Measurements from ENCODE around the gene EHD2. TPM values are rescaled to one million over a fixed set of nuclear protein-coding genes. Genes with fewer than 3 reads are reported as not detected.

EHD2 gene
- total and polyA plus RNA-seq, 2 experiments from 2014 or later, result 163 to 498 TPM

DNA sequence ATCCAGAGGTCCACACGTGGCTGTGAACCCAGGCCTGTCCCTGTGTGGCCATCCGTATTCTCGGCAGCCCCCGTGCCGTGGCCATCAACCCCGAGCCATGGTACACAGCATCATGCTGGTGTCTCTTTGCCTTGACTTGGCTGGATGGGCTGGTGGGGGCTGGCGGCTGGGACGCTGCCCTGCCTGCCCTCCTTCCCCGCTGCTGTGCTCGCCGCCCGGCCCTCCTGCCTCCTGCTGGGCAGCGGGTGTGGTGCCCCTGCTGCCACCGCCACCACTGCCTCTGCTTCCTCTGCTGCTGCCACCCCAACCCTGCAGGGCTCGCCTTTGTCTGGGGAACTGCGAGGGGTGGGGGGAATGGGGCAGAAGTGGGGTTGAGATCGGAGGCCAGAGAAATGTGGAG, 19.7 kb upstream of the EHD2 start:
- no peaks in the 10 kb centered on the region for H3K9me2 ChIP-seq (ENCODE audit: insufficient read depth)
- H4K20me1 ChIP-seq (ENCODE audit: insufficient read depth), result 0 out of 2 replicates have a peak, but pooled peaks cover 3% of the 10 kb centered on the region
- DNase-seq, result no peak
- no peaks in the 10 kb centered on the region for H3K36me3 ChIP-seq (ENCODE audit: low read depth)
- H3K79me2 ChIP-seq (ENCODE audit: insufficient read depth), result peaks cover 18% of the 10 kb centered on the region; the same call in 1 of the 2 replicates
- H3K9ac ChIP-seq, result no peak overlapping the region
- TF ChIP-seq EZH2phosphoT487 (IDR thresholded peaks at IDR 0.05; ENCODE audit: insufficient read depth, low read depth) (no peak), EZH2 (IDR thresholded peaks at IDR 0.05; ENCODE audit: insufficient read depth, poor library complexity, severe bottlenecking) (no peak)
- no peak overlapping the region for H3K4me2 ChIP-seq (ENCODE audit: unreplicated experiment)
- WGBS, 2 experiments (ENCODE audit: low coverage in 1 of 2, low lambda C conversion rate in 2 of 2, missing lambda C conversion rate in 2 of 2), result 86% methylated on average over 16 to 17 of the region's 17 CpGs
- no peaks in the 10 kb centered on the region for H3K4me1 ChIP-seq (ENCODE audit: insufficient read depth)
- H3K27me3 ChIP-seq (replicated peaks; ENCODE audit: insufficient read depth), result no peaks in the 10 kb centered on the region
- no peak overlapping the region for H2AFZ ChIP-seq
- H3K27ac ChIP-seq, result no peak overlapping the region
- H3F3A ChIP-seq (ENCODE audit: insufficient read depth), result 0 out of 2 replicates have a peak, but pooled peaks cover 7% of the 10 kb centered on the region
- H3K9me3 ChIP-seq (ENCODE audit: low read depth), result no peaks in the 10 kb centered on the region
- no peak overlapping the region for H3K4me3 ChIP-seq
- in situ Hi-C loops (cut with MboI), result no loop called here

DNA sequence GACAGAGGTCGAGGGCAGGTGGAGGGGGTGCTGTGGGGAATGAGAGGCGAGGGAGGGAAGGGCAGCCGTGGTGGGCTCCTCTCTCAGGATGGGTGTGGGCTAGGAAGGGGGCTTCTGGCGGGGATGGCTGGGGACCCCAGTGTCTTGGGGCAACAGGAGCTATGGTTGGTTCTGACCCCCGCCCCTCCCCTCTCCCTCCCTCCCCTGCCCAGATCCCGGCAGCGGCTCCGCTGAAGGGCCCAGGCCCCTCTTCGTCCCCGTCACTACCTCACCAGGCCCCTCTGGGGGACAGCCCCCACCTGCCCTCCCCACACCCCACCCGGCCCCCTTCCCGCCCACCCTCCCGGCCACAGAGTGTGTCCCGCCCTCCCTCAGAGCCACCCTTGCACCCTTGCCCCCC, 19.3 kb upstream of the EHD2 start:
- no peaks in the 10 kb centered on the region for H3K36me3 ChIP-seq (ENCODE audit: low read depth)
- H3K27me3 ChIP-seq (replicated peaks; ENCODE audit: insufficient read depth), result no peaks in the 10 kb centered on the region
- peaks cover 15% of the 10 kb centered on the region; the same call in 1 of the 2 replicates for H3K79me2 ChIP-seq (ENCODE audit: insufficient read depth)
- 0 out of 2 replicates have a peak, but pooled peaks cover 7% of the 10 kb centered on the region for H3F3A ChIP-seq (ENCODE audit: insufficient read depth)
- H3K27ac ChIP-seq, result no peak overlapping the region
- 89% methylated on average over 14 of the region's 14 CpGs; no CpG with 5 or more reads in 1 of the 2 experiments for WGBS, 2 experiments (ENCODE audit: low coverage in 1 of 2, low lambda C conversion rate in 2 of 2, missing lambda C conversion rate in 2 of 2)
- no peaks in the 10 kb centered on the region for H3K9me3 ChIP-seq (ENCODE audit: low read depth)
- H2AFZ ChIP-seq, result no peak overlapping the region
- no peaks in the 10 kb centered on the region for H3K4me1 ChIP-seq (ENCODE audit: insufficient read depth)
- 0 out of 2 replicates have a peak, but pooled peaks cover 3% of the 10 kb centered on the region for H4K20me1 ChIP-seq (ENCODE audit: insufficient read depth)
- TF ChIP-seq EZH2phosphoT487 (IDR thresholded peaks at IDR 0.05; ENCODE audit: insufficient read depth, low read depth) (no peak), EZH2 (IDR thresholded peaks at IDR 0.05; ENCODE audit: insufficient read depth, poor library complexity, severe bottlenecking) (no peak)
- H3K4me3 ChIP-seq, result no peak overlapping the region
- no peak overlapping the region for H3K9ac ChIP-seq
- in situ Hi-C loops (cut with MboI), result no loop called here
- no peaks in the 10 kb centered on the region for H3K9me2 ChIP-seq (ENCODE audit: insufficient read depth)
- DNase-seq, result no peak
- no peak overlapping the region for H3K4me2 ChIP-seq (ENCODE audit: unreplicated experiment)

DNA sequence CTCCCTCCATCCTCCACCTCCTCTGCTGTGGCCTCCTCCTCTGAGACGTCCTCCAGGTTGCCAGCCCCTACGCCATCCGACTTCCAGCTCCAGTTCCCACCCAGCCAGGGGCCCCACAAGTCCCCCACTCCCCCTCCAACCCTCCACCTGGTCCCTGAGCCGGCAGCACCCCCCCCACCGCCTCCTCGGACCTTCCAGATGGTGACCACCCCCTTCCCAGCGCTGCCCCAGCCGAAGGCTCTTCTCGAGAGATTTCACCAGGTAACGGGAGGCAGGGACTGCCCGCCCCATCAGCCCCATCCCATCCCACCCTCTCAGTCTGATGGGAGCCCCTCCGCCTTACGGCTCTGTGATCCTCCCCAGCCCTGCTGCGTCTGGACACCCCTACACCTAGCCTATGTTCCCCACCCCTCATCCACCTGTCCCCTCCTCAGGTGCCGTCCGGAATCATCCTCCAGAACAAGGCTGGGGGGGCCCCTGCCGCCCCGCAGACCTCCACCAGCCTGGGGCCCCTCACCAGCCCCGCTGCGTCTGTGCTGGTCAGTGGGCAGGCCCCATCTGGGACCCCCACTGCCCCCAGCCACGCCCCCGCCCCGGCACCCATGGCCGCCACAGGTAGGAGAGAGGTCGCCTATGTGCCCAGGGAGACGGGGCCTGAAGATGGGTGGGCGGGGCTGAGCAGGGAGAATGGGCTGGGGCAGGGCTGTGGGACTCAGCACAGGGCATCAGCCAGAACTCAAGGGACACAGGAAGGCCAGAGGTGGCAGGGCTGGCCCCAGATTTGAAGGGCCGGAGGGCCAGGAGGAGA, 18.6 kb upstream of the EHD2 start:
- Histone ChIP-seq H3K4me1 (ENCODE audit: insufficient read depth) (no peaks in the 10 kb centered on the region), H3K4me2 (ENCODE audit: unreplicated experiment) (no peak overlapping the region), H3F3A (ENCODE audit: insufficient read depth) (0 out of 2 replicates have a peak, but pooled peaks cover 7% of the 10 kb centered on the region), H3K9me2 (ENCODE audit: insufficient read depth) (no peaks in the 10 kb centered on the region), H4K20me1 (ENCODE audit: insufficient read depth) (0 out of 2 replicates have a peak, but pooled peaks cover 3% of the 10 kb centered on the region), H2AFZ (no peak overlapping the region), H3K9me3 (ENCODE audit: low read depth) (no peaks in the 10 kb centered on the region), H3K27ac (no peak overlapping the region), H3K4me3 (no peak overlapping the region), H3K27me3 (replicated peaks; ENCODE audit: insufficient read depth) (no peaks in the 10 kb centered on the region), H3K79me2 (ENCODE audit: insufficient read depth) (peaks cover 12% of the 10 kb centered on the region; the same call in 1 of the 2 replicates), H3K9ac (no peak overlapping the region), H3K36me3 (ENCODE audit: low read depth) (0 out of 2 replicates have a peak, but pooled peaks cover 2% of the 10 kb centered on the region)
- WGBS, 2 experiments (ENCODE audit: low coverage in 1 of 2, low lambda C conversion rate in 2 of 2, missing lambda C conversion rate in 2 of 2), result 83 to 84% methylated on average over 5 to 28 of the region's 28 CpGs
- DNase-seq, result no peak
- in situ Hi-C loops (cut with MboI), result no loop called here
- TF ChIP-seq EZH2phosphoT487 (IDR thresholded peaks at IDR 0.05; ENCODE audit: insufficient read depth, low read depth) (no peak), EZH2 (IDR thresholded peaks at IDR 0.05; ENCODE audit: insufficient read depth, poor library complexity, severe bottlenecking) (no peak)

DNA sequence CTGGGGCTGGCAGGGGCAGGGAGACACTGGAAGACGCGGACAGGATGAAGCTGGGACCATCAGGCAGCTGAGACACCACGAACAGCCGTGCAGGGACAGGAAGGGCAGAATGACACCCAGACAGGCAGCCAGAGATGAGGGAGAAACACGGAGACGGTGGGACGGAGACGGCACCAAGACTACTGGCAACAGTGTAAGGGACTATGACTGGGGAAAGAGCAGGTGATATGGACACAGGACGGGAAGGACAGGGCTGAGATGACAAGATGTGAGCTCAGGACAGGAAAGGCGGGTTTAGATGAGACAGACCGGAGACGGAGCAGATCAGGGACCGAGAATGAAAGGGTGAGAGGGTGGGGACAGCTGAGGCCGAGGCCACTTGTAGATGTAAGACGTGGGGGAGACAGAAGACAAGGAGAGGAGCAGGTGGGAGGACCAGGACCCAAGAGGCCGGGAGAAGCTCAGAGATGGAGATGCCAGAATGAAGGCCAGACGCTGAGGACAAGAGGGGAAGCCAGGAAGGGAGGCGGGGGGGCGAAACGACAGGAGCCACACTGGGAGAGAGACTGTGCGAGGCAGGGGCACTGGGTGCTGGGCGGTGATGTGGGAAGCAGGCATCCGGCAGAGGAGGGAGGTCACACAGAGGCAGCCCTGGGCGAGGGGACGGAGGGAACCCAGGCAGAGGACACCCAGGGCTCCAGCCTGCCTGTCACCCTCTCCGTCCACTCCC, 17.5 kb upstream of the EHD2 start:
- H3K36me3 ChIP-seq (ENCODE audit: low read depth), result peaks cover 12% of the 10 kb centered on the region; the same call in 1 of the 2 replicates
- no peaks in the 10 kb centered on the region for H3K9me2 ChIP-seq (ENCODE audit: insufficient read depth)
- no peak overlapping the region for H3K9ac ChIP-seq
- no peak overlapping the region for H3K4me2 ChIP-seq (ENCODE audit: unreplicated experiment)
- no peaks in the 10 kb centered on the region for H3K4me1 ChIP-seq (ENCODE audit: insufficient read depth)
- 0 out of 2 replicates have a peak, but pooled peaks cover 7% of the 10 kb centered on the region for H3F3A ChIP-seq (ENCODE audit: insufficient read depth)
- H3K4me3 ChIP-seq, result no peak overlapping the region
- TF ChIP-seq EZH2phosphoT487 (IDR thresholded peaks at IDR 0.05; ENCODE audit: insufficient read depth, low read depth) (no peak), EZH2 (IDR thresholded peaks at IDR 0.05; ENCODE audit: insufficient read depth, poor library complexity, severe bottlenecking) (no peak)
- peaks cover 8% of the 10 kb centered on the region; the same call in 1 of the 2 replicates for H3K79me2 ChIP-seq (ENCODE audit: insufficient read depth)
- H3K27ac ChIP-seq, result no peak overlapping the region
- no peak overlapping the region for H2AFZ ChIP-seq
- no peaks in the 10 kb centered on the region for H4K20me1 ChIP-seq (ENCODE audit: insufficient read depth)
- H3K9me3 ChIP-seq (ENCODE audit: low read depth), result no peaks in the 10 kb centered on the region
- in situ Hi-C loops (cut with MboI), result no loop called here
- no peak for DNase-seq
- 83 to 91% methylated on average over 22 to 26 of the region's 26 CpGs for WGBS, 2 experiments (ENCODE audit: low coverage in 1 of 2, low lambda C conversion rate in 2 of 2, missing lambda C conversion rate in 2 of 2)
- no peaks in the 10 kb centered on the region for H3K27me3 ChIP-seq (replicated peaks; ENCODE audit: insufficient read depth)
